HFFc6 (cell line): ENCODE data around the gene TMEM119. TPM values are rescaled to one million over a fixed set of nuclear protein-coding genes. Genes with fewer than 3 reads are reported as not detected.
A peak's percentile ranks its signal among the peaks of the same experiment; 100 is the strongest.

Experiments used
- DNase-seq: peaks from one replicate; pipeline ENCODE4 v3.0.0-alpha.2; 2018
- H3K27ac Mint-ChIP-seq: 2 replicates; pipeline ENCODE4 v1.8.0; 2020; ENCODE audit warnings: mild to moderate bottlenecking, mixed read lengths
- H3K27me3 Mint-ChIP-seq: 2 replicates; pipeline ENCODE4 v1.8.0; 2021; ENCODE audit warnings: mild to moderate bottlenecking, moderate library complexity, mixed read lengths; ENCODE audit not compliant: insufficient read depth
- H3K36me3 Mint-ChIP-seq: 2 replicates; pipeline ENCODE4 v1.8.0; 2021; ENCODE audit warnings: low read depth, mixed read lengths
- H3K4me1 Mint-ChIP-seq: 2 replicates; pipeline ENCODE4 v1.8.0; 2020; ENCODE audit warnings: low read depth, mixed read lengths
- H3K4me3 Mint-ChIP-seq: 2 replicates; pipeline ENCODE4 v1.8.0; 2020; ENCODE audit warnings: mild to moderate bottlenecking, moderate library complexity, mixed read lengths
- H3K9me3 Mint-ChIP-seq: 2 replicates; pipeline ENCODE4 v1.8.0; 2020; ENCODE audit warnings: mild to moderate bottlenecking, mixed read lengths
- CTCF ChIP-seq: fragments of 200-600 bp; sonication (generic); IDR thresholded peaks from 2 replicates; pipeline ENCODE4 v1.5.0; 2021; ENCODE audit warnings: antibody characterized with exemption, mild to moderate bottlenecking
- long read RNA-seq: library from polyadenylated mRNA; unstranded; transcript quantifications from one replicate; pipeline ENCODE4 v2.0.0, GENCODE V29; 2019
- total RNA-seq, 6 experiments: library from RNA; stranded (reverse); fragmentation: NEBNext Ultra II Directional; extraction: Animal tissue kit (Norgen Biotek cat#: 25700); gene quantifications; 2 replicates in 1 of 6; 3 replicates in 5 of 6; pipeline ENCODE4 v1.2.3, GENCODE V29; 2021

Gene TMEM119, protein sequence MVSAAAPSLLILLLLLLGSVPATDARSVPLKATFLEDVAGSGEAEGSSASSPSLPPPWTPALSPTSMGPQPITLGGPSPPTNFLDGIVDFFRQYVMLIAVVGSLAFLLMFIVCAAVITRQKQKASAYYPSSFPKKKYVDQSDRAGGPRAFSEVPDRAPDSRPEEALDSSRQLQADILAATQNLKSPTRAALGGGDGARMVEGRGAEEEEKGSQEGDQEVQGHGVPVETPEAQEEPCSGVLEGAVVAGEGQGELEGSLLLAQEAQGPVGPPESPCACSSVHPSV
- 10 to 100 TPM; 11.9 to 22.2 (median 19.1) TPM for total RNA-seq
- long read RNA-seq, transcript TMEM119-201 (2 exons, 2,707 nt), result major isoform, 9 of 13 reads
- long read RNA-seq, partial matches to known transcripts, result 0 of 13 reads
- long read RNA-seq, other reads (novel, unspliced or antisense), result 3 of 13 reads

- Mint-ChIP-seq H3K4me3 (peak within 1 kb of the TSS; percentile 84), H3K27ac (peak within 1 kb of the TSS; percentile 17; the same call in 1 of the 2 replicates), H3K4me1 (no peaks in the 10 kb centered on the region; the same call in 1 of the 2 replicates), H3K36me3 (no peaks in the 10 kb centered on the region), H3K27me3 (peaks cover 4% of the 10 kb centered on the region), H3K9me3 (no peaks in the 10 kb centered on the region)
- no peak for DNase-seq
- no peak for TF ChIP-seq CTCF
Observed at GRCh38 chr12:108597559-108598471, at the start of gene TMEM119. TSS of gene TMEM119 (minus strand) at chr12:108598084. CDS start at chr12:108592383, 5,701 bp downstream.

- Mint-ChIP-seq H3K36me3 (peaks cover 80% of the 10 kb centered on the region), H3K27ac (peak overlapping the region; percentile 94), H3K4me3 (peak overlapping the region; percentile 67; the same call in 1 of the 2 replicates), H3K4me1 (peaks cover 96% of the 10 kb centered on the region), H3K27me3 (peaks cover 27% of the 10 kb centered on the region), H3K9me3 (peaks cover 4% of the 10 kb centered on the region; the same call in 1 of the 2 replicates)
- peak; percentile 29; the same call in 1 of the 2 replicates for TF ChIP-seq CTCF
- no peak for DNase-seq
Observed at GRCh38 chr12:108646600-108647579, 49.0 kb upstream of the TMEM119 start.

DNA sequence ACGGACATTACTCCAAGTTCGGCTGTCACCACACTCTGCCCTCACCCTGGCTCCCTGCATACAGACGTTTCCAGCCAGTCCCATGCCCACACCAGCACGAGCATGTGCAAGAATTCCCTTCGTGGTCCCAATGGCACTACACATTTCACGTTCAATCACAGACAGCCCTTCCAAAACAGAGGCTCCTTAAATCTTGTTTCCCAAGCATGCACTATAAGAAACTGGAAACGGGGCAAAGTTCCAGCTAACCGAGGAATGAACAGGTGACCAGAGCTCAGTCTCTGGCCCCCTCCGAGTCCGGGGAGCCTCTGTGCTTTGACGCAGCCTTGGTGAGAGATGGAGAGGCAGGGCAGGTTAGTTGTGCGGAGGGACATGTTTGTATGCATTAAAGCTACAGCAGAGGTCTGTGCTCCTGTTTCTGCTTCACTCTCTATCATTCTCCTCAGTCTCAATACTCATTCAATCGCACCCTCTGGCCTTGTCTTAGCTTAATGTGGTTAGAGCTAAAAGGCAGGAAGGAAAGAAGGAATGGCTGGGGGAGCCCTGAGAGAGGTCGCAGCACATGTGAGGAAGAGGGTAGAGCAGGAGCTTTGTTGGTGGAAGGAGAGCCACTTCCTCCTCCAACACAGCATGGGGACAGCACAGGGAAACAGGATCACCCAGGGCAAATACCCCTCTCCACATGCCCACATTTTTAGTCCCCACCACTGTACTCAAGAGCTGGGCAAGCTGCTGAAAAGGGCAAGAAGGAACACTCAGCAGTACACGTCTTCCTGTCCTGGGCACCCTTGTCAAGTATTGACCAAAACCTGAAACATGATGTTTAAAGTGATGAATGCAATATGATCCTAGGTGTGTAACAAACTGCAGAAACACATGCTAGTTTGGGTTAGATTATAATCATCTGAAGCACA is 48.1 kb upstream of the TMEM119 start:
- peaks cover 33% of the 10 kb centered on the region for H3K27me3 Mint-ChIP-seq
- H3K27ac Mint-ChIP-seq, result peak overlapping the region; percentile 82
- peaks cover 80% of the 10 kb centered on the region for H3K36me3 Mint-ChIP-seq
- TF ChIP-seq CTCF, result no peak
- H3K4me1 Mint-ChIP-seq, result peaks cover 96% of the 10 kb centered on the region
- peak overlapping the region; percentile 26; the same call in 1 of the 2 replicates for H3K4me3 Mint-ChIP-seq
- H3K9me3 Mint-ChIP-seq, result peaks cover 4% of the 10 kb centered on the region; the same call in 1 of the 2 replicates
- no peak for DNase-seq

DNA sequence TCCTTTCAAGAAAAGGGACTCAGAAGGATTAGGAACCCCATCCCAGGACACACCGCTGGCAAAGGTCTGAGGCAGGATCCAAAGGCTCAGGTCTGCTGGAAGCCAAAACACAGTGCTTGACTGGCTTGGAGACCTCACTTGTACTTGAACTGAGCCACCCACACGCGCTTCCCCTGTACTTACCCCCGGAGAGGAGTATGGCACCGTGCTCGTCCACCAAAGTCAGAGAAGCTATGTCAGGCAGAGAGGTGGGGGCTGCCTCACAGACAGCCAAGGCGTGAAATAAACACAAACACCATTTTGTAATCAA is 46.9 kb upstream of the TMEM119 start:
- Mint-ChIP-seq H3K36me3 (peaks cover 88% of the 10 kb centered on the region), H3K27me3 (peaks cover 43% of the 10 kb centered on the region), H3K4me3 (no peak overlapping the region), H3K4me1 (peaks cover 96% of the 10 kb centered on the region), H3K9me3 (peaks cover 4% of the 10 kb centered on the region; the same call in 1 of the 2 replicates), H3K27ac (peak overlapping the region; percentile 63; the same call in 1 of the 2 replicates)
- no peak for DNase-seq
- TF ChIP-seq CTCF, result no peak
